NCI-H2081 (cell line): ENCODE measurements around the gene CEP131.

Experiments used
- DNase-seq, 2 experiments: peaks; one replicate each; lab custom pipeline; 2025; lab: John Stamatoyannopoulos, UW

Gene CEP131

DNA sequence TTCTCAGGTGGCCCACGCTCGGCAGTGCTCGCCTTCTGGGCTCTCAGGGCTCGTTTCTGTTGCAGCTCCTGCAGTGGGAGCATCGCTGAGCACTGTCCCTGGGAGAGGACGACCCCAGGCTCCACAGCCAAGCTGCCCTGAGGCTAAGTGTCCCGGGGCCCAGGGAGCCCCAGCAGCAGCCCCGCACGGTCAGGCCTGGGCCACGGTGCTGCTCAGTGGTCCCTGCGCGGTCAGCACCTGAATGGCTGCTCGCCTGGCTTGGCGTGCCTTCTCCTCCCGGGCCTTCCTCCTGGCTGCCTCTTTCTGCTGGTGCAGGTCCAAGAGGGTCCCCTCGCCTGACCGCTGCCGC is 23.3 kb downstream of the CEP131 start:
- DNase-seq: no peak

DNA sequence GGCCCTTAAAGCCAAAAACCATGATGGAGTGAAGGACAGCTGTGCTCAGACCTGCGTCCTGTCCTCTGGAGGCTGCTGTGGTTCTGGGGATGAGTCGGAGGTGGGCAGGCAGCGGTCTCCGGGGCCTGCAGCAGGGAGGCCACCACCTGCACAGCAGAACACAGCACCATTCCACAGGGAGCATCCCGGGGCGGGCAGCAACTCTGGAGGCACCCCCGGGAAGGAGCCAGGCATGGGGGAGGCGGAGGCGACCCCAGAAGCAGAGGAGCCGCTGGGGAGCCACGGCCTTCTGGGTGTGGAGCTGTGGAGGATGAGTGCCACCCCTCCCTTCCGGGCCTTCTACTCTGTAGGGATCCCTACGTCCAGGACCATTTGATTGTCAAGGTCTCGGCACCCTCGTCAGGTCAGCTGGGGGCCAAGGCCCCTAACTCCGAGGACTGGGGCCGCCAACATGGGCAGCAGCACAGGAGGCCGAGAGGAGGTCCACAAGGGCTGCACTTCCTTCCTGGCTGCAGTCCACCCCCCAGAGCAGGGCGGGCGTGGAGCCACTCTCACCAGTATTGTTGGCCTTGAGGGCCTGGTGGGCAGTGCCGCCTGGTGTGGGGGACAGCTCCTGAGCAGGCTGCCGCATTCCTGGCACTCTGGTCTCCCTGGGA is 23.8 kb downstream of the CEP131 start:
- DNase-seq: no peak

DNA sequence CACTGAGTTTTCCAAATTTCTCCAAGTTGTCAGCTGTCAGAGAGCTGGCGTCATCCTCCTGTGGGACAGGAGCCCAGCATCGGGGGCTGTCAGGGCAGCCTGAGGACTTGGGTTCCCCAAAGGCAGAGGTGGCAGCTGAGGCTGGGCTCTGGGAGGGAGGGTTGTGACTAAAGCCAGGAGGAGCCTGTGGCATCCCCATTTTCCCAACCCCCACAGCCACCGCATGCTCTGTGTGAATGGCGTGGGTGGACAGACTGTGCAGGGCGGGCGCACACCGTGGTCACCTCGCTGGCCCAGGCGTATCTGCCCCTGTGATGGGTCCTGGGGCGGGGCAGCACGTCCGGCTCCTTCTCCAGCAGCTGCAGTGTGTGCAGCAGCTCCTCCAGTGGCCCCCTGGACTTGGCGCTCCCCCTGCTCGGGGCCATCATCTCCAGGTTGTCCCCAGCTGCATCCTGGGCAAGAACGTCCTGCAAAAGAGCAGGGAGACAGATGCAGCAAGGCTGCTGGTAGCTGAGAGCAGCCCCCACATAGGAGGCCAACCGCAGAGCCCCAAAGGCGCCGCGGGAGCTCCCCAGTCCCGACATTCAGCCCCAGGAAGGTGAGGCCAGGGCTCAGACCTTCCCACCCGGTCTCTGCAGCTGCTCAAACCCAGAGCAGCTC is 24.8 kb downstream of the CEP131 start:
- DNase-seq: no peak

DNA sequence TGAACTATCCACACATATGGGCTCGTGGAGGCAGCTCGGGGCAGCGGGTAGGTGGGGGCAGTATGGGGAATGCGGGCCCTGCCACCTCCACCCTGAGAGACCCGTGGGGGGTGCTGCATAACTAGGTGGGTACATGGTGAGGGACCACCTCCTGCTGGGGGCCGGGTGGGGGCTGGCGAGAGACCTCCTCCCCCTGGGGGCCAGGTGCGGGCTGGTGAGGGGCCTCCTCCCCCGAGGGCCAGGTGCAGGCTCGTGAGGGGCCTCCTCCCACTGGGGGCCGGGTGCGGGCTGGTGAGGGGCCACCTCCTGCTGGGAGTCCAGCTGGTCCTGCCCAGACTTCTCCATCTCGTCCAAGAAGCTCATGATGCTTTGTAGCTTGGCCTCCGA is 25.4 kb downstream of the CEP131 start:
- DNase-seq: no peak

GRCh38 chr17:81196505-81197408 is 26.0 kb downstream of the CEP131 start:
- no peak for DNase-seq

- no peak for DNase-seq
Measured at GRCh38 chr17:81195941-81196495, 26.7 kb downstream of the CEP131 start.

DNA sequence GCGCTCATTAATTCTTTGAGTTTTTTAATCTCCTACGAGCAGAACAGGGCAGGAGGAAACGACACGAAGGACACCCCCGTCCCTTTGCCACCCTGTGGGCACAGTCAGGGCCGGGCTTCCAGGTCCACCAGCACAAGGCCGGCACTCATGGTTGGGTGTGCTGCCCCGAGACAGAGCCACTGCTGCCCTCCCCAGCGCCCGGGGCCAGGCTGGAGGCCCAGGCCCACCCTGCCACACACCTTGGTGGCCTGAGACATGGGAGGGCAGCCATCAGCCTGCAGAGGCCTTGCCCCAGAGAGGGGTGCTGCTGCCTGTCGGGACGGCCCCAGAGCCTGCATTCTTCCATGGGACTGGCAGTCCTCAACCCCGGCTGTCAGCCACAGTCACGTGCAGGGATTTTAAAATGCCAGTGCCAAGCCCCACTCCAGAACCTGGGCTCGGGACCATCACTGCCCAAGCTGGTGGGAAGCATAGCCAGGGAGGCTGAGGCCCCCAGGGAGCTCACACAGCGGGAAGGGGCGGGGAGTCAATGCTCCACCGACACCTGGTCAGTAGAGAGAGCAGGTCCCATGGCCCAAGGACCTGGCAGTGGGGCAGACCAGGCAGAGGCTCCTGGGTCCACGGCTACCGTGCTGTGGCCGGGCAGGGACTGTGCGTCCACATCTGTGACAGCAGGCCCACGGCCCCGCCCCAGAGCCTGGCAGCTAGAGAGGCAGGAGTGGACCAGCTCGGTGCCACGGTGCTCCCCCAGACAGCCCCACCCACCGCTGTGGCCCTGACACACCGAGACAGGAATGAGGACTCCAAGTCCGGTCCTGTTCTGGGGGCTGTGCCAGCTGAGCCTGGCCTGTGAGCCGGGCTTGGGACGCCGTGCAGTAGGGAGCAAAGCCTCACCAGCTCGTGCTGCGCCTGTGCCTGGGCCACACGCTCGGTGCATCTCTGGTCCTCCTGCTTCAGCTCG is 27.5 kb downstream of the CEP131 start:
- DNase-seq: no peak

DNA sequence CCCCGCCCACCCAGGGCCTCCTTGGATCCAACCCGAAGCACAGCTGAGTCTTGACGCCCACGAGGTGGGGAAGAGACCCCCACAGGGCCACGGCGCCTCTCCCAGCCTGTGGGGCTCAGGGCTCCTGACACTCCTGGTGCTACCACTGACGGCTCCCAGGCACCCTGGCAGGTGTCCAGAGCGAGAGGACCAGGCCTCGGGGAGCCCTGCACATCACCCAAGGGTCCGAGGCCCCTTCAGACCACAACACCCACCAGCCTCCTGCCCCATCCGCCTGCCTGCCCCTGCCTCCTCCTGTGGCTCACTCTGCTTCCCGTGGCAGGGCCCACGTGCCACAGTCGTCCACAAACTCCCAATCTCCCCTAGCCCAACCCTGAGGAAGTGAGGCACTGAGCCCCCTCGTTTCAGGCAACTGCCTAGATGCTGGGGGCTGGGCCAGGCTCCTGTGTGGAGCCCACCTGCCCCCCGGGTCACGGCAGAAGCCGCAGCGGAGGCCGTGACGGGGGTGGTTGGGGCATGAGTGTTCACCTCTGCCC is 28.5 kb downstream of the CEP131 start:
- no peak for DNase-seq

DNA sequence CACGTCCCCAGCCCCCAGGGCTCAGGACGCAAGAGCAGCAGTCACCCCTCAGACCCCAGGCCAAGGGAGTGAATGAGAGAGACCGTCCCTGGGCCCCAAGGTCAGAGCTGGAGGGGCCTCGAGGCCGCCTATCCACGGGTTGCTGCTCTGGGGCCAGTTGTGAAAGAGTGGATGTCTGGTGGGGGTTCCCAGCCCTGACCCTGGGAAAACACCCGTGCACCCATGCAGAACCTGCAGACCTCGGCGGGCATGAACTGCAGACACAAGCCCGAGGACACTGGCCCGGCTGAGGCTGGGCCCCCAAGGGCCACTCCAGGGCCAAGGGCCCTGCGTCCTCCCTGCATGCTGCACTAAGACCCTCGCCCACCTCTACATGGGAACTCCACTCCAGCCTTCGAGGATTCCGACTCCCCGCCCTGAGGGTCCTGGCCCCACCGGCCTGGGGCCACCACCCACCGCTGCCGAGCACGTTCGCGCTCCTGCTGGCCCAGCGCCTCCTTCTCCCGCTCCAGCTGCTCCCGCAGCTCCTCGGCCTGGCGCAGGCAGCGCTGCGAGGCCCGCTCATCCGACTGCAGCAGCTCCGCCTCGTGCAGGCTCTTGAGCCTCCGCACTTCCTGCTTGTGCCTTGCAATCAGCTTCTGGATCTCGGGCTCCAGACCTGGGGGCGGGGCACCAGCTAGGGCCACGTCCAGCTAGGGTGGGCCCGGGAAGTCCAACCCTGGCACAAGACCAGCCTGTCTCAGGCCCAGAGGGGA is 29.1 kb downstream of the CEP131 start:
- DNase-seq: no peak

- no peak for DNase-seq
Measured at GRCh38 chr17:81193051-81193410, 29.7 kb downstream of the CEP131 start.

DNA sequence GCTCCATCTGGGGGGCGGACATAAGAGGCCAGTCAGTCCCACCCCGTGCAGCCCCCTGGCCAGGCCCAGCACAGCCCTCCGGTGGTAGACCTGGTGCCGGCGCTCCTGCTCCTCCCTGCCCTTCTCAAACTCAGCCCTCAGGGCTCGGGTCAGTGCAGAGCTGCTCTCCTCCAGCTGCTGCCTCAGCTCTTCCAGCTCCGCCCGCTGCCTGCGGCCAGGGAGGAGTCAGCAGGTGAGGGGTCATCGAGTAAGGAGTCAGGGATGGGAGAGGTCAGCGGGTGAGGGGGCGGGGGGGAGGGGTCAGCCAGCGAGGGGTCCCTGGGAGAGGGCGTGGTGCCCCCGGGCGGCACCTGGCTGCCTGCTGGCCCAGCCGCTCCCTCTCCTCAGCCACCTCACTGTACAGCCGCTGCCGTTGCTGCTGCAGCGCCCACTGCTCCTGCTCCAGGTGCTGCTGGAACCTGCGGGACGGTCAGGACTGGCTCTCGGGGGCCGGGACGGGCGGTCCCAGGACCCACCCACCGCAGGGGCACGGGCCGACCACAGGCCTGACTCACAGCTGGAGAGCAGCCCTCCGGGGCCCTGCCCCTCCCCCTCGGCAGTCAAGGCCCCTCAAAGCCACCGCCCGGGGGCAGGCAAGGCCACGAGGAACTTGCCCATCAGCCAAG is 30.2 kb downstream of the CEP131 start:
- no peak for DNase-seq

DNA sequence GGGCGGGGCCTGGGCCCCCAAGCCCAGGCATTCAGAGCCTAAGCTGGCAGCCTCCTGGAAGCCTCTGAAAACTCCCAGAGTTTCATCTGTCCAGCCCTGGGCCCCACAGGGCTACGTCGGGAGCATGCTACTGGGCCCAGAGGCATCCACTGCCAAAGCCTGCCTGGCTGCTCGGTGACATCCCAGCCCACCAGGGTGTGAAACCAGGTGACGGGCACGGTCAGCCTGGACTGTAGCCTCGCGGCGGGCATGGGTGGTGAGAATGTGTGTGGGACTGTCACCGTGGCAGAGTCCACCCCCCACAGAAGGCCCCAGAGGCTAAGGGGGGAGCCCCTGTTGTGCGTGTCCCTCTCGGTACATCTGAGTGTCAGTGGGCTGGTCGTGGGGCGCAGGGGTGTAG is 31.1 kb downstream of the CEP131 start:
- DNase-seq: no peak

GRCh38 chr17:81191116-81191515 is 31.6 kb downstream of the CEP131 start:
- DNase-seq: no peak

DNA sequence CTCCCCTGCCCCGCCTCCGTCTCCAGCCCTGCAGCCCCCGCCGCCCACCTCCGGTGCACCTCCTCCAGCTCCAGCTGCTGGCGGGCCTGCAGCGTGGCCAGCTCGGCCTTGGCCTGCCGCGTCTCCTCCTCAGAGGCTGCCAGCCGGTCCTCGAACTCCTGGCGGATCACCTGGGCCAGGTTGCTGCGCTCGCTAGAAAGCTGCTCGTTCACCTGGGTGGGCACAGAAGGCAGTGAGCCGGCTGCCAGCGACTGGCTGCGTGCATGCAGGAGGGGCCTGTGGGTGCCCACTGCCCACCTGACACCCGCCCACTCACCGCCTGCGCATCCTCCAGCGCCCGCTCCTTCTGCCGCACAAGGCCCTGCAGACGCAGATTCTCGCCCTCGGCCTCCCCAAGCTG is 32.2 kb downstream of the CEP131 start:
- DNase-seq: no peak

DNA sequence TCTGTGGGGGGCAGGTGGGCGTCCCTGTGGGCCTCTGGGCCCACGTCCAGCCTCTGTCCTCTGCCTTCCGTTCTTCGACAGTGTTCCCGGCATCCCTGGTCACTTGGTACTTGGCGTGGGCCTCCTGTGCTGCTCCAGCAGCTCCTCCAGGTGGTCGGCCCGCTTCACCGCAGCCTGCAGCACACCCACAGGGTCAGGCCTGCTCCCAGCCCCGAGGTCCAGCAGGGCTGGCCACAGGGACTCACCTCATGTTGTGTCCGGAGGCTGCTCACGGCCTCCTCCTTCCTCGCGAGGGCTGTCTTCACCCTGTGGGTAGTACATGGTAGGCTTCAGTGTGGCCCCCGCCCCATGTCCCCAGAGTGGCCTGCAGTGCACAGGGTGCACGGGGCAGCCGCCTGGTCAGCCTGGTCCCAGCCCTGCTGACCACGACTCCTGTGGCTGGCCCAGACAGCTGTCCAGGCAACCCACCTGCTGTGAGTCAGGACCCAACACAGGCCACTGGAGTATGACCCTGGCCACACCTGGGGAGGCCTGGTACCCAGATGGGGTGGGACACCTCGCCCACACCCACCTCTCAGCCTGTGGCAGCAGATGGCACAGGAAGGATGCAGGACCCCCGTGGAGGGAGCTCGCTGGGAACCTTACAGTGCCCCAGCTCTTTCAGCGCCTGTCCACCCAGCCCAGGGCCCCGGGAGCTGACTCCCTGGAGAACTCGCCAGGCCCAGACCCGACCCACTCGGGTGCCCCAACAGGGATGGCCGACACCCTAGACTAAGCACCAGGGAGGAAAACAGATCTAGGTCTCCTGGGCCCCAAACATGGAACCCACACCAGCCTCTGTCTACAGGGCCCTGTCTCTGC is 32.9 kb downstream of the CEP131 start:
- no peak for DNase-seq

- no peak for DNase-seq
Measured at GRCh38 chr17:81189016-81189415, 33.7 kb downstream of the CEP131 start.

GRCh38 chr17:81188491-81188840 is 34.3 kb downstream of the CEP131 start:
- no peak for DNase-seq

DNA sequence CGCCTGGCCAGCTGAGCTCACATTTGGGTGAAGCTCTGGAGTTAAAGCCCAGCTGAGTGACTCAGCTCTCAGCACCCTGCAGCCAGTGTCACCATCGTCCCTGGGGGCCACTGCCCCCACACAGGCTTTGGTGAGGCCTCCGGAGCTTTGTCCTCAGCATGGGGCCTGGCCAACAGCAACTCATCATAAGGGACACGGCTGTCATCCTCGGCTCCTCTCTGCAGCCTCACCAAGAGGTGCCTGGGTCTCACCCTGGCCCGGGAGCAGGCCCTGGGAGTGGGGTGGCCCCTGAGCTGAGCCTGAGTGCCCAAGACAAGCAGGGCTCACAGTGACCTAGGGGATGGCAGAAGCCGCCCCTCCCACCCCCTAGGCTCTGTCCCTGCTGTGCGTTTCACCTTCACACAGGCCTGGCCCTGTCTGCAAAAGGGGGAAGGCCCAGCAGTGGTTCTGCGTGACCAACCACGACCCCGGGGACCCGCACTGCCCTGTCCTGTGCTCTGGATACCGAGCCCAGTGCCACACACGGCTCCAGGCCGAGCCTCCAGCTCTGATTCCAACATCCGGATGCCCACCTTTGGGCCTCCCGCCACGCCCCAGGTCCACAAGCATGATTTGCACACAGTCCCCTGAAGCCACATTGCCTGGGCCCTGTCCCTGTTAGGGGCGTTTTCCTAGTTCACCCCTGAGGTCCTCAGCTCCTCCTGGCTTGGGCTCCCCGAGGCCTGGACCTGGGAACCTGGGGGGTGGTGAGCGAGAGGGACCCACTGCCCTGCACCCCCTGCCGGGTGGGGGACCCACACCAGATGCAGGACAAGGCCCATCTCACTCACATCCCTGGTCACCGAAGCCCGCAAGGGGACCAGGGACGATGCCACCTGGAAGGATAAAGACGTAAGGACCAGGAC is 34.9 kb downstream of the CEP131 start:
- no peak for DNase-seq
